PC-3 (cell line): ENCODE data around the gene SLC2A9.

Experiments used
- EZH2 ChIP-seq: fragments of 300-600 bp; sonication (generic); IDR thresholded peaks from one replicate; pipeline ENCODE4 v1.6.1; 2017; ENCODE audit warnings: antibody characterized with exemption, mild to moderate bottlenecking, low read length; ENCODE audit not compliant: unreplicated experiment
- EZH2phosphoT487 ChIP-seq: fragments of 300-600 bp; sonication (generic); IDR thresholded peaks from 2 replicates; pipeline ENCODE4 v1.6.1; 2018; ENCODE audit warnings: mild to moderate bottlenecking, antibody characterized with exemption, low read length, borderline replicate concordance
- TF ChIP-seq, protein P1 (sequence below): fragments of 300-600 bp; sonication (generic); conservative IDR thresholded peaks from 2 replicates; pipeline ENCODE4 v1.5.1; 2017; ENCODE audit warnings: antibody characterized with exemption, low read depth, mild to moderate bottlenecking, low read length

DNA sequence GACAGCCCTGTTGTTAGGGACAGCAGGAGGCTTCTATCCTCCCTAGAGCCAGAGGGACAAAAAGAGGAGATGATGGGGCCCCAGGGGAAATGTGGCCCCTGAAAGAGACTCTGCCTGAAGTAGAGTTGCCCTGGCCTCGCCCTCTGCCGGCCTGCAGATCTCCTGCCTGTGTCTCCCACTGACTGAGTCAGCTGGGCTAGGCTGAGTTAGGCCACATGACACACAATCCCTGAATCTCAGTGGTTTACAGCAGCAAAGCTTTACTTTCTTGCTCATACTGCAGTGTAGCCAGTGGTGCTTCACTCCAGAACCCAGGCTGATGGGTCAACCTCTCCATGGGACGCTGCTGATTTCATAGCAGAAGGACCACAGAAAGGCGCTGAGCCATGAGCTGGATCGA is 216.4 kb downstream of the SLC2A9 start:
- TF ChIP-seq, protein P1, sequence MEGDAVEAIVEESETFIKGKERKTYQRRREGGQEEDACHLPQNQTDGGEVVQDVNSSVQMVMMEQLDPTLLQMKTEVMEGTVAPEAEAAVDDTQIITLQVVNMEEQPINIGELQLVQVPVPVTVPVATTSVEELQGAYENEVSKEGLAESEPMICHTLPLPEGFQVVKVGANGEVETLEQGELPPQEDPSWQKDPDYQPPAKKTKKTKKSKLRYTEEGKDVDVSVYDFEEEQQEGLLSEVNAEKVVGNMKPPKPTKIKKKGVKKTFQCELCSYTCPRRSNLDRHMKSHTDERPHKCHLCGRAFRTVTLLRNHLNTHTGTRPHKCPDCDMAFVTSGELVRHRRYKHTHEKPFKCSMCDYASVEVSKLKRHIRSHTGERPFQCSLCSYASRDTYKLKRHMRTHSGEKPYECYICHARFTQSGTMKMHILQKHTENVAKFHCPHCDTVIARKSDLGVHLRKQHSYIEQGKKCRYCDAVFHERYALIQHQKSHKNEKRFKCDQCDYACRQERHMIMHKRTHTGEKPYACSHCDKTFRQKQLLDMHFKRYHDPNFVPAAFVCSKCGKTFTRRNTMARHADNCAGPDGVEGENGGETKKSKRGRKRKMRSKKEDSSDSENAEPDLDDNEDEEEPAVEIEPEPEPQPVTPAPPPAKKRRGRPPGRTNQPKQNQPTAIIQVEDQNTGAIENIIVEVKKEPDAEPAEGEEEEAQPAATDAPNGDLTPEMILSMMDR, result no peak
- no peak for TF ChIP-seq EZH2
- no peak for TF ChIP-seq EZH2phosphoT487
